B cell (primary cell): Measurements from ENCODE around the gene KRT4. TPM values are rescaled to one million over a fixed set of nuclear protein-coding genes. Genes with fewer than 3 reads are reported as not detected.

Experiments used
- ATAC-seq: fragments of 200-7000 bp; cut with Tn5 transposase; one replicate; pipeline ENCODE4 v1.10.0; 2021; ENCODE audit warnings: low read depth, mild to moderate bottlenecking, moderate number of reproducible peaks, moderate library complexity
- CTCF ChIA-PET: fragments of 350-600 bp; sonication (Branson Sonifier 250); formaldehyde crosslinking; loops from one replicate; lab custom pipeline; 2021; ENCODE audit warnings: antibody characterized with exemption, inconsistent platforms; lab: Charles Lee
- POLR2A ChIA-PET: fragments of 350-600 bp; sonication (Branson Sonifier 250); formaldehyde crosslinking; loops from one replicate; lab custom pipeline; 2021; ENCODE audit warnings: antibody characterized with exemption; lab: Charles Lee
- DNase-seq: peaks from one replicate; pipeline ENCODE4 v3.0.0; 2013
- H2AFZ ChIP-seq: 2 replicates; pipeline ENCODE4 v1.6.1; 2012; ENCODE audit warnings: mild to moderate bottlenecking, low read depth, low read length; ENCODE audit not compliant: insufficient read depth, poor library complexity, severe bottlenecking
- H3K27ac ChIP-seq, 2 donors: 1 replicate in 1 of 2; 2 replicates in 1 of 2; pipeline ENCODE4 v1.5.1; 2012 to 2013; ENCODE audit warnings: low read length in 2 of 2, mild to moderate bottlenecking in 2 of 2, moderate library complexity in 1 of 2
- H3K27me3 ChIP-seq, 4 experiments: fragments of 200-600 bp in 1 of 4; sonication (generic) in 1 of 4; replicated peaks in 1 of 4; 1 replicate in 2 of 4; 2 replicates in 2 of 4; pipeline versions ENCODE4 v1.6.1 to v1.7.0; 2013 to 2016; ENCODE audit warnings: low read length in 3 of 4, mild to moderate bottlenecking in 2 of 4, mixed read lengths in 1 of 4, moderate library complexity in 1 of 4; ENCODE audit not compliant: insufficient read depth in 4 of 4, control insufficient read depth in 3 of 4; ENCODE audit errors: control extremely low read depth in 1 of 4
- H3K36me3 ChIP-seq, 2 experiments: replicated peaks in 1 of 2; 1 replicate in 1 of 2; 2 replicates in 1 of 2; pipeline versions ENCODE4 v1.6.1 to v1.7.1; 2013; ENCODE audit warnings: low read length in 1 of 2; ENCODE audit not compliant: insufficient read depth in 2 of 2, control insufficient read depth in 1 of 2; ENCODE audit errors: control extremely low read depth in 1 of 2, extremely low read depth in 1 of 2
- H3K4me1 ChIP-seq, 2 donors: fragments of 200-600 bp in 1 of 2; sonication (generic) in 1 of 2; 1 replicate in 1 of 2; 2 replicates in 1 of 2; pipeline versions ENCODE4 v1.5.1 to v1.6.1; 2013 to 2017; ENCODE audit warnings: low read length in 2 of 2; ENCODE audit not compliant: control insufficient read depth in 2 of 2, insufficient read depth in 2 of 2
- H3K4me2 ChIP-seq: replicated peaks from 2 replicates; pipeline ENCODE3; 2012; ENCODE audit warnings: mild to moderate bottlenecking, low read depth, low read length; ENCODE audit not compliant: poor library complexity, severe bottlenecking
- H3K4me3 ChIP-seq, 5 experiments: fragments of 200-600 bp in 1 of 5; sonication (generic) in 1 of 5; 1 replicate in 3 of 5; 2 replicates in 2 of 5; pipeline versions ENCODE4 v1.5.1 to v1.7.0; 2011 to 2016; ENCODE audit warnings: low read length in 4 of 5, mild to moderate bottlenecking in 4 of 5, low read depth in 2 of 5, control low read depth in 1 of 5, moderate library complexity in 1 of 5; ENCODE audit not compliant: insufficient read depth in 1 of 5; ENCODE audit errors: control extremely low read depth in 1 of 5, extremely low read depth in 1 of 5
- H3K79me2 ChIP-seq: fragments of 200-600 bp; sonication (generic); one replicate; pipeline ENCODE4 v1.6.0; 2016; ENCODE audit warnings: low read length; ENCODE audit not compliant: control insufficient read depth, insufficient read depth
- H3K9ac ChIP-seq: fragments of 200-600 bp; sonication (generic); 2 replicates; pipeline ENCODE4 v1.6.1; 2017; ENCODE audit warnings: mild to moderate bottlenecking, low read length, moderate library complexity
- H3K9me3 ChIP-seq, 3 donors: one replicate each; pipeline versions ENCODE4 v1.6.1 to v1.7.1; 2013; ENCODE audit warnings: low read length in 2 of 3; ENCODE audit not compliant: control insufficient read depth in 2 of 3, insufficient read depth in 1 of 3; ENCODE audit errors: control extremely low read depth in 1 of 3
- H4K20me1 ChIP-seq: 2 replicates; pipeline ENCODE4 v1.6.0; 2012; ENCODE audit warnings: mild to moderate bottlenecking, low read length; ENCODE audit not compliant: insufficient read depth, control insufficient read depth, poor library complexity, severe bottlenecking
- H3K27ac Mint-ChIP-seq: one replicate; pipeline ENCODE4 v1.8.0; 2021; ENCODE audit warnings: mixed read lengths
- H3K27me3 Mint-ChIP-seq: one replicate; pipeline ENCODE4 v1.8.0; 2021; ENCODE audit warnings: mixed read lengths
- H3K4me1 Mint-ChIP-seq: one replicate; pipeline ENCODE4 v1.8.0; 2021; ENCODE audit warnings: mixed read lengths
- H3K4me3 Mint-ChIP-seq: one replicate; pipeline ENCODE4 v1.8.0; 2021; ENCODE audit warnings: mixed read lengths
- H3K9me3 Mint-ChIP-seq: one replicate; pipeline ENCODE4 v1.8.0; 2022; ENCODE audit warnings: mixed read lengths; ENCODE audit not compliant: insufficient read depth
- CTCF ChIP-seq: fragments of 200-600 bp; IDR thresholded peaks from one replicate; pipeline ENCODE4 v1.8.0; 2022; ENCODE audit warnings: antibody characterized with exemption, mild to moderate bottlenecking
- EZH2 ChIP-seq: IDR thresholded peaks from 2 replicates; pipeline ENCODE4 v1.6.1; 2012; ENCODE audit warnings: borderline replicate concordance, low read depth, mild to moderate bottlenecking, moderate library complexity, low read length; ENCODE audit not compliant: insufficient read depth, poor library complexity, severe bottlenecking
- whole genome bisulfite sequencing: methylation state at CpG from one replicate; pipeline ENCODE4 v1.1.5; 2013; ENCODE audit warnings: missing lambda C conversion rate; ENCODE audit not compliant: insufficient coverage; 5-methylcytosine and 5-hydroxymethylcytosine counted together
- intact Hi-C: fragments of 100-400 bp; cut with micrococcal nuclease; formaldehyde crosslinking; loops from one replicate; pipeline ENCODE4 v1.10.0; 2022
- polyA plus RNA-seq: library from polyadenylated mRNA; depleted of rRNA; stranded (reverse); fragments of >200 nt; gene quantifications from 2 replicates; pipeline ENCODE4 v1.2.3, GENCODE V29; 2012
- total RNA-seq, 2 donors: library from RNA; stranded (reverse); fragments of 120-200 nt in 1 of 2; gene quantifications; 1 replicate in 1 of 2; 2 replicates in 1 of 2; pipeline versions ENCODE4 v1.2.3 to v1.2.4, GENCODE V29; 2013 to 2022

The KRT4 gene
- total and polyA plus RNA-seq, 2 donors (not counting 1 experiment from before 2014, with no cell fraction given), result not detected

GRCh38 chr12:52814710-52815155, 817 bp upstream of the KRT4 start:
- H3K9me3 ChIP-seq, result no peaks in the 10 kb centered on the region
- no peak overlapping the region for H2AFZ ChIP-seq
- CTCF ChIA-PET, result no interaction called here
- WGBS, result 88% methylated on average over 4 of the region's 4 CpGs
- POLR2A ChIA-PET, result no interaction called here
- H3K4me3 ChIP-seq, result no peak overlapping the region
- no peaks in the 10 kb centered on the region for H3K79me2 ChIP-seq
- no peaks in the 10 kb centered on the region for H3K36me3 ChIP-seq
- ATAC-seq (no peak), DNase-seq (no peak)
- no peaks in the 10 kb centered on the region for H3K4me1 Mint-ChIP-seq
- H3K27ac ChIP-seq, result no peak overlapping the region
- H3K9me3 Mint-ChIP-seq, result no peaks in the 10 kb centered on the region
- no peaks in the 10 kb centered on the region for H3K4me1 ChIP-seq
- H3K9ac ChIP-seq, result no peak overlapping the region
- H3K27me3 ChIP-seq, result no peaks in the 10 kb centered on the region
- H4K20me1 ChIP-seq, result no peaks in the 10 kb centered on the region
- H3K4me2 ChIP-seq, result no peak overlapping the region
- H3K4me3 Mint-ChIP-seq, result no peak overlapping the region
- intact Hi-C loops, result no loop called here
- H3K27me3 Mint-ChIP-seq, result peaks cover 20% of the 10 kb centered on the region
- TF ChIP-seq CTCF (no peak), EZH2 (no peak)
- H3K27ac Mint-ChIP-seq, result no peak overlapping the region

GRCh38 chr12:52813203-52813819, 605 bp downstream of the KRT4 start:
- H2AFZ ChIP-seq, result no peak overlapping the region
- WGBS, result 91% methylated on average over 6 of the region's 10 CpGs
- no peaks in the 10 kb centered on the region for H3K27me3 ChIP-seq
- Mint-ChIP-seq H3K4me1 (no peaks in the 10 kb centered on the region), H3K9me3 (no peaks in the 10 kb centered on the region), H3K27ac (no peak overlapping the region), H3K4me3 (no peak overlapping the region), H3K27me3 (peaks cover 23% of the 10 kb centered on the region)
- no peak overlapping the region for H3K27ac ChIP-seq
- intact Hi-C loops, result no loop called here
- TF ChIP-seq EZH2, result no peak
- TF ChIP-seq CTCF, result no peak
- ChIA-PET POLR2A (no interaction called here), CTCF (no interaction called here)
- no peaks in the 10 kb centered on the region for H3K4me1 ChIP-seq
- no peak overlapping the region for H3K4me3 ChIP-seq
- no peak for ATAC-seq
- H4K20me1 ChIP-seq, result no peaks in the 10 kb centered on the region
- H3K4me2 ChIP-seq, result no peak overlapping the region
- DNase-seq, result no peak
- no peaks in the 10 kb centered on the region for H3K79me2 ChIP-seq
- no peak overlapping the region for H3K9ac ChIP-seq
- no peaks in the 10 kb centered on the region for H3K9me3 ChIP-seq
- no peaks in the 10 kb centered on the region for H3K36me3 ChIP-seq
